KG1 (cell line): ENCODE results near the gene RELN.

ENCODE experiments used
- DNase-seq: peaks from one replicate; lab custom pipeline; 2025; lab: John Stamatoyannopoulos, UW

Gene RELN

GRCh38 chr7:103685646-103686045 lies 303.8 kb downstream of the RELN start:
- no peak for DNase-seq

DNA sequence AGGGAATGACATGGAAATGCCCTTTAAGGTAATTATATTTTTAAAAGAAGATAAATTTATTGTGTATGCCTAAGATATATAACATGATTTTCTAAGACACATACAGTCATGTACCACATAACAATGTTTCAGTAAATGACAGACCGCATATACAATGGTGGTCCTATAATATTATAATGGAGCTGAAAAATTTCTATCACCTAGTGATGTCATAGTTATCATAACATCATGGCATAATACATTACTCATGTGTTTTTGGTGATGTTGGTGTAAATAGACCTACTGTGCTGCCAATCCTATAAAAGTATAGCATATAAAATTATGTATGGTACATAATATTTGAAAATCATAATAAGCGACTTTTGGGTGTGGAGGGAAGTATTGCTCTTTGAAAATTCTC lies 306.1 kb downstream of the RELN start:
- no peak for DNase-seq

DNA sequence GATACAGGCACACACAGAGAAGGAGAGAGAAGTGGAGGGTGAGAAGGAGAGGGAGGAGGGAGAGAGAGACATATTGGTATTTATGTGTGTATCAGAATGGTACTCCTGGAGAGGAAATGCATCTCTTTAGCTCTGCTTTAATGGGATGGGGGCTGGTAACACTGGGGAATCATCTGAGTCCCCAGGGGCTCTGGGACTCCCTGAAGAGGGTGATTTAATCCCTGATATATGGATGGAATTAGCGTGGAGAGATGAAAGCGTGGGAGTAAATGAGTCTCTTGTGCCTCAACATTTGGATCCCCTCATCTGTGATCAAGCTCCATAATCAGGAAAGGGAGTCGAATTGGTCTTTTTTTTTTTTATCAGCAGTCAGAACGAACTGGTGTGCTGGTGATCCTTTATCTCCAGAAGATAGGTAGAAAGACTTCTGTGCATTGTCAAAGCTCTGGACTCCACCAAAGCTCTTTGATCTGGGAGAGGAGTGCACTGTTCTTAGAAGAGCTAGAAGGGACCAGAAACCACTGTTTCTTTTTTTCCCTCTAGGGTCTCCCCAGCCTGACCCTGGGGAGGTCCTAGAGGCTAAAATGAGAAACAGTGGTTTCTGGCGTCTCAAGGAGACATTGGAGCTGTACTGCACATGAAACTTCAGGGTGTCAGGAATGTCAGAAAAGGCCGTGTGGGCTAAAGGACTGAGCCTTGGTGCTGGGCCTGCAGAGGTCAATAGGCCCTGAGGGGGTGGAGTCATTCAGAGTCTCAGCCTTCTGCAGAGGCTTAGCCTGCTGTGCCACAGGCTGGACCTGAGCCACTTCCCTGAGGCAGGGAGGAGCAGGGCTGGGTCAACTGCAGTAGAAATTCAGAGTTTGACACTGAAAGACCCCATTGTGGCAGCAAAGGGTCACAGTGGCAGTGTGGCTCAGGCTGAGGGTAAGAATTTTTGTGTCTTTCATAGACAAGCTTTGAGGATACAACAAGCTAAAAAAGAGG lies 309.0 kb downstream of the RELN start:
- no peak for DNase-seq

GRCh38 chr7:103679151-103680132 lies 310.0 kb downstream of the RELN start:
- no peak for DNase-seq

DNA sequence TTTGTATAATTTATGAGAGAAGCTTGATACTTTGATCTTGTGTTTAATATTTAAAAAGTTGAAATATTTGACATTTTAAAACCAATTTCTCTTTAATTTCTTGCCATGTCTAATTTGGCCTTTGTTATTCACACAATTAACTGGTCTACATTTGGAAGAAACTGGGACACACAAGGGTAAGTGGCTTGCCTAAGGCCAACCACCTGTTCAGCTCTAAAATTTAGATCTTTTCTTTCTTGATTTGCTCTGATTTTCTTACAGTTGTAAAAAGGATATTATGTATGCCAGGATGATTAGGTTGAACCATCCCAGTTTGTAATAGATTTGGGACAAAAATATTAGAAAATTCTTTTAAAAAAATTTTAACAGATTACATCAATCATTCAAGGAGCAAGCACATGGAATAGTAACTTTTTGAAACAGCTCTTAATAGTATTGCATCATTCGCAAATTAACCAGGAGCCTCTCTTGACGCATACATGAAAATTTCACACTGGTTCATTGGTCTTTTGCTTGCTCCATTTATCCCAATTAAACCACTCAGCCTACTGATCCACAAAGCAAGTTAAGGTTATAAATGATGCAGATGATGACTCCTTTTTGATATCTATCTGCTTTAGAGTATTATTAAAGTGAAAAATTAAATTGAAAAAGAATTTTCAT lies 321.0 kb downstream of the RELN start:
- no peak for DNase-seq

- no peak for DNase-seq
These were observed 323.1 kb downstream of the RELN start for GRCh38 chr7:103666326-103666725.

GRCh38 chr7:103664577-103664976 lies 324.9 kb downstream of the RELN start:
- no peak for DNase-seq

- DNase-seq: no peak
These were observed 328.7 kb downstream of the RELN start for GRCh38 chr7:103660455-103661371.

DNA sequence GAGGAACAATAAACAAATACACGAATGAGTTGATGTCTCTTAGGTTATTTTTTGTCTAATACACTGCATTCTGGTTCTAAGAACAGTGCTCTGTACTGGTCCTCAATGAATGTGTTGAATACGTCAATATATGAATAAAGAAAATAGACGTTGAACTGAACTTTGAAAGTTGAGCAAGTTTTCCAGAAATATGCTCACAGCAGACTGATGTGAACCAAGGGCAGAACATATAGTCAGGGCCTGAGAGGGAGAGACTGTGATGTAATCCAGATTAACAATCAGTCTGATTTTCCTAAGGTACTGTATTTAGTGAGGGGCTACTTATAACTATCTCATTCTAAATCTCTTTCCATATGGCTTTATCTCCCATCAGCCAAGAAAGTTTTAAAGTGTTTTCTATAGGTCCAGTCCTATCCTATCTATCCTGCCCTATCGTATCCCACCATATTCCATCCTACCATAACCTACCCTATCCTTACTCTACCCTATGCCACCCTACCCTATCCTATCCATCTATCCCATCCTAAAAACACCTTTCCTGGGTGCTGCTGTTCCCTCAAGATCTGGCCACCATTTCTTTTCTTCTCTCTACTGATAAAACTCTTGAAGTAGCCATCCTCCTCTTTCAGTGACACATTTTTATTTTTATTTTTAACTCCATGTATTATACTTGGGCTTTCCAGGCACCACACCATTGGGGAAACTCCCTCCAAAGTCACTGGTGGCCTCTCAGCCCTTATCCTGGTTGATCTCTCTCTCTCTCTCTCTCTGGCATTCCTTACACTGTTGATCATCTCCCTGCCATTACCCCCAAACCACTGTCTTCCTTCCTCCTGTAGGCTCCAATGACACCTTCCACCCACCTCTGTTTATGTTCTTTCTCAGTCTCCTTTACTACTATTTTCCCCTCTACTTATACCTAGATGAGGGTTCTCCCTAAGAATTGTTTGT lies 331.1 kb downstream of the RELN start:
- DNase-seq: no peak

DNA sequence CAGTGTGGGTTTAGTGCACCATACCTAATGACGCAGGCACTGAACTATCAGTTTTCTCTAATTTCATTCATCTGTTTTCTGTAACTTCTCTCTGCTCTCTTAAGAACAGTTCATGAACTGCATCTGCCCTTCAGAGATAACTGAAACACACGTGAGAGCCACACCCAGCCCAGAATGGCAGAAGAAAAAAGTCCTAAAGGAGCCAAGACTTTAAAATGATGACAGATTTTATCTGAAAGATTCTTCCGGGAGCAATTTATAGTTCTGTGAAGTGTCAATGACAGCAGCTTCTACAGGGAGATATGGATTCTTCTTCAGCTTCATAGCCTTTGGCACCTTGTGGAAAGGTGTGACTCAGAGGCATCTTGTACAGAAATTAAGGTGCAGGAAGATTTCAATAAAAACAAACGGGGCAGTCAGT lies 332.0 kb downstream of the RELN start:
- DNase-seq: no peak

GRCh38 chr7:103656221-103656620 lies 333.2 kb downstream of the RELN start:
- no peak for DNase-seq

GRCh38 chr7:103651593-103652377 lies 337.7 kb downstream of the RELN start:
- no peak for DNase-seq

DNA sequence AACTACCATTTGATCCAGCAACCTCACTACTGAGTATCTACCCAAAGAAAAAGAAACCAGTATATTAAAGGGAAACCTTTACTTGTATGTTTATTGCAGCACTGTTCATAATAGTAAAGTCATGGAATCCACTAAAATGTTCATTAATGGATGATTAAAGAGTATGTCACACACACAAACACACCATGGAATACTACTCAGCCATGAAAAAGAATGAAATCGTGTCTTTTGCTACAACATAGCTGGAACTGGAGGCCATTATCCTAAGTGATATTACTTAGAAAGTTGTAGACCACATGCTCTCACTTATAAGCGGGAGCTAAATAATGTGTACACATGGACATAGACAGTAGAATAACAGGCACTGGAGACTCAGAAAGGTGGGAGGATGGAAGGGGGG lies 340.4 kb downstream of the RELN start:
- DNase-seq: no peak

- DNase-seq: no peak
These were observed 341.3 kb downstream of the RELN start for GRCh38 chr7:103648135-103648534.

- no peak for DNase-seq
These were observed 345.1 kb downstream of the RELN start for GRCh38 chr7:103644319-103644718.

DNA sequence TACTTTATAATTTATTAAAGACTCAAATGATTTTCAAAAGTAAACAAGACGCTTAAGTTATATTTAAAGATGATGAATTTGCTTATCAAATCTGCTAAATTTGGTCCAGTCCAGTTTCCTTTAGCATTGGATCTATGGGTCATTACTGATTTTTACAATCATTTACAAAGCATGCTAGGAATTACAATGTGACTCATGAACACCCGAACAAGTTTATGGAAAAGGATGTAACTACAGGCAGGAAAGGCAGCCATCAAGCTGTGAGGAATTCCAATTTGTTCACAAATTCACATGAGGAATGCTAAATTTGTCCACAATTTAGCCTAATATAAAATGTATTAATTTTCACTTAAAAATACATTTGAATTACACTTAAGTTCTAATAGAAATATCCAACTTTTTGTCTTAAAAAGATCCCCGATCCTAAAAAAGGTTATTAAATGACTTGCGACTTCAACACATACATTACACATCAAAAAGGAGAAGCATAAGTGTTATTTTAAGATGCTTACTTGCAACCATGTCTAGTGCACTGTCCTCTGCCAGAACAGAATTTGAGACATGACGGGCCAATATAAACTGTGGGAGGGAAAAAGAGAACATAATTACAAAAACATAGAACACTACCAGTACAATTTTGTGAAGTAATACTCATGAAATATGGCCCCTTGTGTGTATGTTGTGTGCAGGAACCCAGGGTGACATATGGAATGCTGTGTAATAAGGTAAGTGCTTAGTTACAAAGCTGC lies 349.3 kb downstream of the RELN start:
- no peak for DNase-seq

GRCh38 chr7:103637726-103638125 lies 351.7 kb downstream of the RELN start:
- no peak for DNase-seq

GRCh38 chr7:103637094-103637493 lies 352.4 kb downstream of the RELN start:
- DNase-seq: no peak
